ENCODE results near the gene CADPS.

Gene CADPS

DNA sequence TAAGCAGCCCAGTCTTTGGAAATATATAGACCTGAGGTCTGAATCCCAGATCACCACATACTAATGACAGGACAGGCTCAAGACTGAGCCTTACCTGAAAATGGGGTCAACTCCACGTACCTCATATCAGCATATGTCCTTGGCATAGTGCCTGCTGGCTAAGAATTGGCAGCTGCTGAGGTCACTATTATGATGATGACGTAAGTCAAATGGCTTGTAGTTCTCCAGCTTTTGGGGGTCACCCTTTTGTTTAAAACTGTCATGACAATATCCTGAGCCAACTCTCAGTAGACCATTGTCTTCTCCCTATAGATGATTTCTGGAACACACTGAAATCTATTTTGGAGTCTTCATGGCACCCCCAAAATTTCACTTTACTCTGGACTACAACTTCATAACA is 16.8 kb upstream of the CADPS start:
- H3K4me3 ChIP-seq (ENCODE audit: low read depth, low read length) = no peak overlapping the region
- no peak for DNase-seq (ENCODE audit: low read depth)
- TF ChIP-seq, protein P1, sequence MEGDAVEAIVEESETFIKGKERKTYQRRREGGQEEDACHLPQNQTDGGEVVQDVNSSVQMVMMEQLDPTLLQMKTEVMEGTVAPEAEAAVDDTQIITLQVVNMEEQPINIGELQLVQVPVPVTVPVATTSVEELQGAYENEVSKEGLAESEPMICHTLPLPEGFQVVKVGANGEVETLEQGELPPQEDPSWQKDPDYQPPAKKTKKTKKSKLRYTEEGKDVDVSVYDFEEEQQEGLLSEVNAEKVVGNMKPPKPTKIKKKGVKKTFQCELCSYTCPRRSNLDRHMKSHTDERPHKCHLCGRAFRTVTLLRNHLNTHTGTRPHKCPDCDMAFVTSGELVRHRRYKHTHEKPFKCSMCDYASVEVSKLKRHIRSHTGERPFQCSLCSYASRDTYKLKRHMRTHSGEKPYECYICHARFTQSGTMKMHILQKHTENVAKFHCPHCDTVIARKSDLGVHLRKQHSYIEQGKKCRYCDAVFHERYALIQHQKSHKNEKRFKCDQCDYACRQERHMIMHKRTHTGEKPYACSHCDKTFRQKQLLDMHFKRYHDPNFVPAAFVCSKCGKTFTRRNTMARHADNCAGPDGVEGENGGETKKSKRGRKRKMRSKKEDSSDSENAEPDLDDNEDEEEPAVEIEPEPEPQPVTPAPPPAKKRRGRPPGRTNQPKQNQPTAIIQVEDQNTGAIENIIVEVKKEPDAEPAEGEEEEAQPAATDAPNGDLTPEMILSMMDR (IDR thresholded peaks at IDR 0.05; ENCODE audit: low read depth, low read length, missing control alignments) = no peak

DNA sequence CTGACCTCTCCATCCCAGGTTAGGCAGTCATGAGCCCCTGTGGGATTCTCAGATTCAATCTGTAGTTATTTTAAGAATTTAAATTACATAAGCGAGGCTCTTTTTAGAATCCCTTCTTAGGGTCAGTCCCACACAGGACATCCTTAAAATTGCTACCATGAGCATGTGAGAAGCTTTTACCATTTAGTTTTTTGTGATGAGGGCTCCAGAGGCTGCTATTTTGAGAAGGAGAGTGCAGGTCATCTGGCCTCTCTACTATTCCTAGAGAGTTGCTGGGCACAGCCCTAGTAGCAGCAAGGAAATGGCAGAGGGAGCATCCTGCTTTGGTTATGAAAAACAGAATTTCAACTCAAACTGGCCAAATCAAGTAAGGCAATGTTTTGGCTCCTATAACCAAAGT is 13.6 kb upstream of the CADPS start:
- TF ChIP-seq, protein P1 (IDR thresholded peaks at IDR 0.05; ENCODE audit: low read depth, low read length, missing control alignments) = no peak
- DNase-seq (ENCODE audit: low read depth) = no peak
- H3K4me3 ChIP-seq (ENCODE audit: low read depth, low read length) = no peak overlapping the region

DNA sequence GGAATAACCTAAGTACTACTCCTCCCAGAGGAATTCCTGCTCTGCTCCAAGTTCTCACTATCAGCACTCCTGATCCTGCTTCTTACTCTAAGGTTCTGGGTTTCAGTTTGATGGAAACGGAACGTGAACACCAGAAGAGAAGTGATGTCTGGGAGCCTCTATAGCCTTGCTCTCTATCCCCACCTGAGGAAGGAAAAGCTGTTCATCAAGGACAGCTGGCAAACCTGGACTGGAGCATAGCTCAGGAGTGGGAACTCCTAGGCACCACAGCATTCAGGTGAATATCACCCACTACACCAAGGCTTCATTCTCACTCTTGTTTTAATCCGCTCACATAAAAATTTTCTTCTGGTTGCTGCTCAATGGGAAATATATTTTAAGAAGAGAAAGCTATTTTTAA is 13.0 kb upstream of the CADPS start:
- no peak overlapping the region for H3K4me3 ChIP-seq (ENCODE audit: low read depth, low read length)
- DNase-seq (ENCODE audit: low read depth) = no peak
- TF ChIP-seq, protein P1 (IDR thresholded peaks at IDR 0.05; ENCODE audit: low read depth, low read length, missing control alignments) = no peak

DNA sequence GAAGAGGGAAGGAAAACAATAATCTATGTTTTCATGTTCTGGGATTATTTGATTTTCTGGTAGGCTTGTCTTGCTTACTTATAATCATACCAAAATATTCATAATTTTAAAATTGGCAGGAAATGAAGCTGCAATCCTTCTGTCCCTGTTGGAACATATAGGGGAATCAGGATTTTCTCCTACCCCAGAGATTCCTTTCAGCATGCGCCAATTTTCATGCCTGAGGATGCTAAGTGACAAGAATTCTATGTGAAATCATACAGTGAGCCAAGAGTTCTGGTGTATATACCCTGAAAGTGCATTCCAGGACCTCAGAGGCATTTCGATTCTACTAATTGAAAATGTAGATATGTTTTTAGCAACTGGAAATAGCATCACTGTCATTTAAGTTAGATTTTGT is 9.9 kb upstream of the CADPS start:
- TF ChIP-seq, protein P1 (IDR thresholded peaks at IDR 0.05; ENCODE audit: low read depth, low read length, missing control alignments) = no peak
- DNase-seq (ENCODE audit: low read depth) = no peak

DNA sequence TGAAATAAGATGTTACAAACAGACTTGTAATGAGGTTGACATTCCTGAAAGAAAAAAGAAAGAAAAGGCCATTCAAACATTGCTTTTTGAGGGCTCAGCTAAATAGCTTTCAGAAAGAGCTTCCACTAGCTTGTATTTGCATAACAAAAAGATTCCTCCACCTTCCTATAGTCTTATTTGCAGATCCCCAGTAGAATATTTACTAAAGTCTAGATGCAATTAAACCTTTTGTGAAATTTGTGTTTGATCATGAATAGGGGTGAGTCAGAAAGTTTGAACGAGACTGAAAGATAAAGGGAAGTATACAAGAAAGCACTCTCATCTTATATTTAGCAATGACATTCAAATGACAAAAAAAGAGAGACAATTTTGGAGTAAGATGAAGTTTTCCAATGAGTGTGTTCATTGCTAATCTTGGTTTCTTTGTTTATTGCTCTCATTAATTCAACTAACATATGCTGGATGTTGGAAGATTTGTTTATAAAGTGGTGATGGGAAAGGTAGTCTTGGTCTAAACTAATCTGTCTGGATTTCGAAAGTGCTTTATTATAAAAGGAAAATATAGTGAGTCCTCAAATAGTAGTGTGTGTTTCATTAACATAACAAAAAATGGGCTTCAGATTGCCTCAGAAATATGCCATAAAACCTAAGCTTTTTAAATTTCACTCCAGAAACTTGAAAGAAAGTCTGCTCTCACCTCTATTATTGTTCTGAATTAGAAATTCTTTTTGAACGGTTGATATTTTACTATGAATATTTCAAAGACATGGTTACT is 9.1 kb upstream of the CADPS start:
- TF ChIP-seq, protein P1 (IDR thresholded peaks at IDR 0.05; ENCODE audit: low read depth, low read length, missing control alignments) = no peak
- no peak overlapping the region for H3K4me3 ChIP-seq (ENCODE audit: low read depth, low read length)
- DNase-seq (ENCODE audit: low read depth) = no peak

More for the DNA sequence above, 9.9 kb upstream of the CADPS start:
- H3K4me3 ChIP-seq (ENCODE audit: low read depth, low read length) = no peak overlapping the region

DNA sequence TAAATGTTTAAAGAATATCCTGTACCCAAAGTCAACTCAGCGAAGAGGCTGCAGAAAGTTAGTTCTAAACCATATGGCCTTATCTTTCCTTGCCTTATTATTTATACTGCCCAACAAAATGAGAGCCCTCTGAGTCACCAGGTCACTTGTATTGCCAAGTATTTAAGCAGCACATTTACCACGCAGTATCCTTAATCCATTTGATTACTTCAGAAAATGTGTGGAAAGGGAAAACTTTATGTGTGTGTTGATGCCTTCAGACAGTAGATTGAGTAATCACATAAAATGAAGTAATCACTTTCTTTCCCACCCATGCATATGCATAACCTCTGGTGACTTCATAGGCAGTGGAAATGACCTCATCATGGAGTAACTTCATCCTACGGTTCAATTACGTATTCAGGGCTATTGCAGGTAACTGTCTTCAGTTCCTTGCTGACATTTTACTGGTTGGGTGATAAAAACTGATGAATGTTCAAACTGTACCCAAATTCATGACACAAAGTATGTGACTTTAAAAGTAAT is 7.5 kb upstream of the CADPS start:
- DNase-seq (ENCODE audit: low read depth) = no peak
- H3K4me3 ChIP-seq (ENCODE audit: low read depth, low read length) = no peak overlapping the region
- TF ChIP-seq, protein P1 (IDR thresholded peaks at IDR 0.05; ENCODE audit: low read depth, low read length, missing control alignments) = no peak

DNA sequence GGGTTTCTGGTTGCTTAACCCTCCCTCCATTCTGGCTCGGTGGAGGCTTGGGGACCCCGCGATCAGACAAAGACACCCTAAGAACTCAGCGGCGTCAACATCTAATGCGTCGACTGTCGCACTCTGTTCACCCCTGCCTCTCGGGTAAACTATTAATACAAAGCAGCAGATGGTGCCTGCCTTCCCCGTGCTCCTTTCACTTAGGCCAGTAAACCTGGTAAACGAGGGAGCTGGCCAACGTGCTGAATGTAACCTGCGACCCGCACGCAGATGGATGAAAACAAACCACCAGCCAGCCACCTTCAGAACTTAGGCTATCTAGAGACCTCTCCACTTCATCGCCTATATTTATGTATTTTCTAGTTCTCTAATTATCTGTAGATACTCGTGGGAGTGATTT is 848 bp upstream of the CADPS start:
- TF ChIP-seq, protein P1 (IDR thresholded peaks at IDR 0.05; ENCODE audit: low read depth, low read length, missing control alignments) = no peak
- H3K4me3 ChIP-seq (ENCODE audit: low read depth, low read length) = no peak overlapping the region
- no peak for DNase-seq (ENCODE audit: low read depth)

All from GM12864 (cell line).